HUES48 (cell line): ENCODE results near the gene ETV6.
A peak's percentile ranks its signal among the peaks of the same experiment; 100 is the strongest.

Experiments
- H3K27ac ChIP-seq: one replicate; pipeline ENCODE4 v1.7.0; 2013; ENCODE audit warnings: low read depth, low read length, inconsistent platforms
- H3K27me3 ChIP-seq: 2 replicates; pipeline ENCODE4 v1.6.1; 2013; ENCODE audit warnings: mild to moderate bottlenecking, low read length; ENCODE audit not compliant: control insufficient read depth, insufficient read depth
- H3K36me3 ChIP-seq: 2 replicates; pipeline ENCODE4 v1.6.1; 2013; ENCODE audit warnings: low read length; ENCODE audit not compliant: control insufficient read depth, insufficient read depth
- H3K4me1 ChIP-seq: 2 replicates; pipeline ENCODE4 v1.6.1; 2013; ENCODE audit warnings: mild to moderate bottlenecking, low read length; ENCODE audit not compliant: control insufficient read depth, insufficient read depth
- H3K4me3 ChIP-seq: 2 replicates; pipeline ENCODE4 v1.5.1; 2013; ENCODE audit warnings: mild to moderate bottlenecking, low read depth, low read length
- H3K9ac ChIP-seq: 2 replicates; pipeline ENCODE4 v1.6.1; 2013; ENCODE audit warnings: mild to moderate bottlenecking, low read depth, low read length, moderate library complexity
- H3K9me3 ChIP-seq: 2 replicates; pipeline ENCODE4 v1.6.1; 2013; ENCODE audit warnings: low read length; ENCODE audit not compliant: control insufficient read depth, insufficient read depth

ETV6 gene

DNA sequence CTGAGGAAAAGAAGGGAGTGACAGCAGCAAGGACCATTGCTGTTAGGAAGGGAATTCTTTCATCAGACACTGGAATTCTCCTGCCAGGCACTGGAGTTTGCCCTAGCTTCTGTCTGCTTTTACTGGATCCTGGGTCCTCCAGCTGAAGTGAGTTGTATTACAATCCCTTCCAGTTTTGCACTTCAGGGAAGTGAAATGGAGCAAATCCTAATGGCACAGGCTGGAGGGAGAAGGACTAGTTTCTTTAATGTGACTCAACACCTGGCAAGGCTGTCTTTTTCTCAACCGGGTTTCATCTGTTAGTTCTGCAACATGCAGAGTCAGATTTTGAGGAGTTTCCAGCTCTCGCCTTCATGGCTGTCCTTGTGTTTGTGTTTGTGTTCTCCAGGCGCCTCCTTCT is 45.8 kb downstream of the ETV6 start:
- Histone ChIP-seq H3K9me3 (no peaks in the 10 kb centered on the region), H3K4me3 (no peak overlapping the region), H3K9ac (no peak overlapping the region), H3K4me1 (no peaks in the 10 kb centered on the region), H3K27me3 (no peaks in the 10 kb centered on the region), H3K36me3 (no peaks in the 10 kb centered on the region), H3K27ac (no peak overlapping the region)

DNA sequence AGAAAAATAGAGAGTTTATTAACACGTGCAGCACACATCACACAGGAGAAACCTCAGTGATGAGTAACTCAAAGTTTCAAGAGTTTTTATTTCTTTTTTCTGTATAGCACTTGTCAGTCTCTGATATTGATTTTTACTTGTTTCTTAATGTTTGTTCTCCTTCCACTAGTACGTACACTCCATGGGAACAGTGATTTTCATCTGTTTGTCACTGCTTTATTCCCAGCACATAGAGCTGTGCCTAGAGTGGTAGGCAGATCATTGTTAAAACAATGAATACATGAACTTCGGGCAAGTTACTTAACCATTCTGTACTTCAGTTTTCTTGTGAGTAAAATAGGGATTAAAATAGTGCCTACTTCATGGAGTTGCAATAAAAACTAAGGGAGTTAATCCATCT is 46.6 kb downstream of the ETV6 start:
- Histone ChIP-seq H3K27me3 (no peaks in the 10 kb centered on the region), H3K27ac (no peak overlapping the region), H3K36me3 (no peaks in the 10 kb centered on the region)

DNA sequence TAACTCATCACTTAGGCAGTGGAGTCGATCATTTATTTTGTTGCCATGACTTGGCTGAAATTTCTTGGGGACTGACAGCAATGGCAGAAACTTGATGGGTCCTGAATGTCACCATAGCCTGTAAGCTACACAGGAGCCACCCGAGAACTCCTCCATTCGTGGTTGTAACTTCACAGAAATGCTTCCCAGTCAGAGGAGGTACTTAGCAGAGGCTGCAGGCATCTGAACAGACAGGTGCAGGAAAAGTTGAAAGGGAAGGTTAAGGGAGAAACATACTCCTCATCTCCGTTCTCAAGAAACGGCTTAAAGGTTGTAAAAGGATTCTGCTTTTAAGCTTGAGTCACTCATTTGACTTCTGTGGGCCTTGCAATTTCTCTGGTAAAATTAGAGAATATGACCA is 47.7 kb downstream of the ETV6 start:
- no peaks in the 10 kb centered on the region for H3K9me3 ChIP-seq
- H3K27ac ChIP-seq, result no peak overlapping the region
- peaks cover 12% of the 10 kb centered on the region for H3K4me1 ChIP-seq
- H3K4me3 ChIP-seq, result no peak overlapping the region
- no peak overlapping the region for H3K9ac ChIP-seq
- no peaks in the 10 kb centered on the region for H3K36me3 ChIP-seq
- no peaks in the 10 kb centered on the region for H3K27me3 ChIP-seq

More for the DNA sequence above, 46.6 kb downstream of the ETV6 start:
- Histone ChIP-seq H3K9ac (no peak overlapping the region), H3K9me3 (no peaks in the 10 kb centered on the region), H3K4me1 (peaks cover 6% of the 10 kb centered on the region), H3K4me3 (no peak overlapping the region)

DNA sequence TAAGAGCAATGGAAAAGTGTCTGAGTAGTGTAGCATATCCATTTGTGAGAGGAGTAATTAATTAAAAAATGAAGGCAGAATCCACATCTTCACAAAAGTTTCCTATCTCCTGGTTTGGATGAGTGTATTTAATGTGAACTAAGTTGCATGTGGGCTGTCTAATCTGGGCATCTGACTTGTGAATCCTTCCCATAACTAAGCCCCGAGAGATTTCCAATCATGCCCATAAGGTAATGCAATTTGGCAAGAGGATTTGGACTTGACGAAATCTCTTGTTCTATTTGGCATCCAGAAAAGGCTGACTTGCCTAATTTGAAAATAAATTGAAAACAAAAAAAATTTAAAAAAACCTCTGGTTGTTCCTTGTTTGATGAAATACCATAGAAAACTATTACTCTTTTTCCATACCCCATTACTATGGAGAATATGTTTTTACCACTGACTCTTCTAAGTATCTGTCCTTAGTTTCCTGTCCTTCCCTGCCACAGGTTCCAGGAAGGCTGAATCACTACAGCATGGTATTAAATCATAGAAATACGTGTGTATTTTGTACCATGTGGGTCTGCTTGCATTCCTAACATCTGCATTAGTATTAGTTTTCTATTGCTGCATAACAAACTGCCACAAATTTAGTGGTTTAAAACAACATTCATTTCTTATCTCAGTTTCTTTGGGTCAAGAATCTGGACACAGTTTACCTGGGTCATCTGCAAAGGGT is 48.4 kb downstream of the ETV6 start:
- Histone ChIP-seq H3K27me3 (no peaks in the 10 kb centered on the region), H3K4me3 (no peak overlapping the region), H3K27ac (no peak overlapping the region), H3K36me3 (no peaks in the 10 kb centered on the region), H3K4me1 (peaks cover 12% of the 10 kb centered on the region), H3K9me3 (no peaks in the 10 kb centered on the region), H3K9ac (no peak overlapping the region)

DNA sequence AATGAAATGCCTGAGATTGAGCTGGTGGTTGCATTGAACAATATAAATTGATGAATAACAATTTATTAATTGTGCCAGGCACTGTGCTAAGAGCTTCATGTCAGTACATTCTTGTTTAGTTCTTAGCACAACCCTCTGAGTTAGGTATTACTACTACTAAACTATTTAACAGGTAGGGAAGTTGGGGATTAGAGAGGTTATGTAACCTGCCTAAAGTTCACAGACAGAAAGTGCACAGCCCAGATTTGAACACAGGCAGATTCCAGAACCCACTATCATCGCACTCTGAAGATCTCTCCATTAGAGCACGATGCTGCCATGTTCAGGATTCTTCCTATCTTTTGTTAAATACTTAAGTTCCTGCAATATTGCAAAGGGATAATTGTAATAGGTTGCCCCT is 49.3 kb downstream of the ETV6 start:
- Histone ChIP-seq H3K4me3 (no peak overlapping the region), H3K27ac (no peak overlapping the region), H3K27me3 (no peaks in the 10 kb centered on the region), H3K9ac (no peak overlapping the region), H3K4me1 (peaks cover 12% of the 10 kb centered on the region), H3K9me3 (no peaks in the 10 kb centered on the region), H3K36me3 (no peaks in the 10 kb centered on the region)

DNA sequence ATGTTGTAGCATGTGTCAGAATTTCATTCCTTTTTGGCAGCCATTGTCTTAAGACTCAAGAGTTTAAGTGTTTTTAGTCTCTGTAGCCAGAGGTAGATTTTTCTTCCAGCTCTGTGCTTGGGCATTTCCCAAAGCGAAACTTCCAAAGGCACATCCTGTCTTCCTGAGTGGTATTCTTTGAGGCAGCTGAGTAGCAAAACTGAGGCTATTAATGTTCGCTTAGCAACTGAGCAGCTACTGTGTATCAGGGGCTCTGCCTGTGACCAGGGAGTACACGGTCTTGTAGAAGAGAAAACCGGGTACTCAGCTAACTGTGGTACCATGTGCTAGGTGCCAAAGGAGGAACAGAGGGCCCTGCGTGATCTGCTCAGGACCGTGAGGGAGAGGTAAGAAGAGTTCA is 52.0 kb downstream of the ETV6 start:
- peaks cover 14% of the 10 kb centered on the region for H3K4me1 ChIP-seq
- H3K36me3 ChIP-seq, result no peaks in the 10 kb centered on the region
- no peak overlapping the region for H3K9ac ChIP-seq
- H3K9me3 ChIP-seq, result no peaks in the 10 kb centered on the region
- H3K27me3 ChIP-seq, result no peaks in the 10 kb centered on the region
- no peak overlapping the region for H3K27ac ChIP-seq
- no peak overlapping the region for H3K4me3 ChIP-seq

DNA sequence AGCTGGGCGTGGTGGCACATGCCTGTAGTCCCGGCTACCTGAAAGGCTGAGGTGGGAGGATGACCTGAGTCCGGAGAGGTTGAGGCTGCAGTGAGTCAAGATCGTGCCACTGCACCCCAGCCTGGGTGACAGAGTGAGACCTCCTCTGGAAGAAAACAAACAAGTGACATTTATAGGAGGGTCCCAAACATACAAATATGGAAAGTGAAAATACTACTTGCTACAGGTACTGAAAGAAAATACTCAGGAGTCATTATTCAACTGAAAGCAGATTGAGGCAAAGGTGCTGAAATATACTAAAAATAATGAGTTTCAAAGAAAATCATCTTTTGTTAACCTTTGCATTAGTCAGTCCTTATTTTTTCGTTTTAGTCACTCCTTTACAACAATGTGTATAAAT is 53.5 kb downstream of the ETV6 start:
- Histone ChIP-seq H3K4me1 (peaks cover 23% of the 10 kb centered on the region), H3K36me3 (no peaks in the 10 kb centered on the region)

DNA sequence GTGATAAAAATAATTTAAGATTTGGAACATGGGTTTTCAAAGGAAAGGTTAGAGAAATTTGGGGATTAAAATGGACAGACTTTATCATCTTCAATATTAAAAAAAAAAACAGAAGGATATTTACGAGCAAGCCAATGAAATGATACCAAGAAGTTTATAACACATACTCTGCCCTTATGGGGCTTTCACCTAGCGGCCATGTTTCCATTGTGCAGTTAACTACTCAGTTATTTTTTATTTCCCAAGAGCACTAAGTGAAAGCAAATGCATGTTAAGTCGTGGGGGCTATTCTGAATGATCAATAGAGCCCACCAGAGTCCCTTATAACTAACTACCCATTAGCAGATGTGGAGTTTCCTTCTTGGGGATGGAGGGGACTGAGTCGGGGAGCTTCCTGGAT is 53.9 kb downstream of the ETV6 start:
- Histone ChIP-seq H3K36me3 (no peaks in the 10 kb centered on the region), H3K4me1 (peaks cover 23% of the 10 kb centered on the region), H3K9ac (no peak overlapping the region), H3K27ac (no peak overlapping the region), H3K9me3 (no peaks in the 10 kb centered on the region), H3K4me3 (no peak overlapping the region), H3K27me3 (no peaks in the 10 kb centered on the region)

More for the DNA sequence above, 53.5 kb downstream of the ETV6 start:
- Histone ChIP-seq H3K4me3 (no peak overlapping the region), H3K27me3 (no peaks in the 10 kb centered on the region), H3K27ac (no peak overlapping the region), H3K9ac (no peak overlapping the region), H3K9me3 (no peaks in the 10 kb centered on the region)

DNA sequence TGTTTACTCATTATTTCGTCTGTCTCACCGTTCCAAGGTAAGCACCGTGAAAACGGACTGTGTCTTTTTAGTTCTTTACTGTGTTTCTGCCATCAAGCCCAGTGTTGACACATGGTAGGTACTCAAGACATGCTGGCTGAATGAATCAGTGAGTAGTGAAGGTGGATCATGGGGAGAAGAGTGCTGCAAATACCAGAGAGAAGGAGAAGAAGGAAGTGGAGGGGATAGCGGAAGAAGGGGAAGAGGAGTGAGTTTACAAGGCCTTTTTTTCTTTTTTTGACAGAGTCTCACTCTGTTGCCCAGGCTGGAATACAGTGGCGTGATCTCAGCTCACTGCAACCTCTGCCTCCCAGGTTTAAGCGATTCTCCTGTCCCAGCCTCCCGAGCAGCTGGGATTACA is 54.6 kb downstream of the ETV6 start:
- Histone ChIP-seq H3K27me3 (no peaks in the 10 kb centered on the region), H3K9me3 (no peaks in the 10 kb centered on the region), H3K4me1 (peaks cover 23% of the 10 kb centered on the region), H3K9ac (no peak overlapping the region), H3K4me3 (no peak overlapping the region), H3K36me3 (no peaks in the 10 kb centered on the region), H3K27ac (no peak overlapping the region)

DNA sequence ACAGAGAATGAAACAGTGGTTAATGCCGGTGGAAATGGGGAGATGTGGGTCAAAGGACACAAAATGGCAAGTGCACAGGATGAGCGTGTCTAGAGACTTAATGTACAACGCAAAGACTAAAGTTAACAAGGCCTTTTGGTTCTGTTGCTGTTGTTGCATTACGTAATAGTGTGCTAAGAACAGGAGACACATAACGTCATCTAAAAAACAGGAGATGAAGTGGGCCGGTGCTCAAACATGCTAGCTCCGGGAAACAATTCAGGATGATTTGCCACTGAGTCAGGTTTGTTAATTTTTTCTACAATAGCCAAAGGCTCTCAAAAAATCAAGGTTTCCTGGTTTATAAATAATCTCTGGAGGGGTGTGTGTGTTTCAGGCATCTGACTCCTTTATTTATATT is 55.5 kb downstream of the ETV6 start:
- no peak overlapping the region for H3K4me3 ChIP-seq
- no peak overlapping the region for H3K27ac ChIP-seq

DNA sequence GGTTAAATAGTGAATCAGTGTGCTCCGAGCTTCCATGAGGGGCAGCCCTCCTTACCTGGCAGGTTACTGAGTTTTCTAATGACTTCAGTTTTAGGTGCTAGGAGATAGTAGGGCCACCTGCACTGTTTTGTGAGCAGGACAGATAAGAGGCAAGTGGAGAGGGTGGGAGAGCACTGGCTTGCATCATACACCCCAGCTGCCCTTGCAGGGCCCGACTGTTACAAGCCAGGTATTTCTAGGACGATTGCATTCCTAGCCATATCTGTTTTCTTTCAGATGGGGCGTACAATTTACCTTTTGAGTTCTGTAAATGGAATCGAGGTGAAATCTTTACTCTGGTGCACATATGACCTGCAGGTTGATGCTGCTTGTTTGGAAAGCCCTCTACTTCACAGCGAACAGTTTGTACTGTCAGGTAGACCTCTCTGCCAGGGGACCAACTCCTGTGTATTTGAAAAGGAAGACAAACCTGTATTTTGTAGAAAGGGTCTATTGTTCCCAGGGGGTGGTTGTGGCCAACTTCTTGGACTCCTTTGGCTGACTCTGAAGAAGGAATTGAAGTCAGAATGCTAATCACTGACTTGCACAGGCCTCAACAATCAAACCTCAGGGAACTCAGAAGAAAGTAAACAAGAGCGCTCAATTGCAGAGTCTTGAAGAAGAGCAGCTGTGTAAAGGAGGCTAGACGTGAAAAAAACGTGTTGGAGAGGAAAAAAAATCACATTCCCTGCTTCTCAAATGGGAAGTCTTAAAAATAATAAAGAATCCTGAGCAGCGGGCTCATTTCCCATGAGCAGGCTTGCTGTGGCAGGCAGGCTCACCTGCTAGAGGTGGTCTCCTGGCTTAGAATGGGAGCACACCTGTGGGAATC is 57.3 kb downstream of the ETV6 start:
- Histone ChIP-seq H3K27me3 (no peaks in the 10 kb centered on the region), H3K27ac (peak overlapping the region; percentile 23)

More for the DNA sequence above, 55.5 kb downstream of the ETV6 start:
- H3K4me1 ChIP-seq, result peaks cover 23% of the 10 kb centered on the region
- no peak overlapping the region for H3K9ac ChIP-seq
- H3K27me3 ChIP-seq, result no peaks in the 10 kb centered on the region
- no peaks in the 10 kb centered on the region for H3K9me3 ChIP-seq
- no peaks in the 10 kb centered on the region for H3K36me3 ChIP-seq

More for the DNA sequence above, 57.3 kb downstream of the ETV6 start:
- no peak overlapping the region for H3K4me3 ChIP-seq
- H3K9me3 ChIP-seq, result no peaks in the 10 kb centered on the region
- H3K4me1 ChIP-seq, result peaks cover 12% of the 10 kb centered on the region
- H3K9ac ChIP-seq, result no peak overlapping the region
- no peaks in the 10 kb centered on the region for H3K36me3 ChIP-seq
